T-cell (primary cell): ENCODE data around the gene EPN1. TPM values are rescaled to one million over a fixed set of nuclear protein-coding genes. Genes with fewer than 3 reads are reported as not detected.

Experiments
- ATAC-seq, 4 experiments: fragments of 200-7000 bp in 3 of 4; fragments of 150-1000 bp in 1 of 4; cut with Tn5 transposase; replicated peaks in 1 of 4; 1 replicate in 3 of 4; 2 replicates in 1 of 4; pipeline ENCODE4 v1.10.0; 2021; ENCODE audit warnings: moderate library complexity in 3 of 4, mild to moderate bottlenecking in 2 of 4, moderate number of reproducible peaks in 1 of 4
- CTCF ChIA-PET, 2 donors: fragments of 300-600 bp; sonication (Branson Sonifier 250); formaldehyde crosslinking; loops; one replicate each; lab custom pipeline; 2022; ENCODE audit warnings: antibody characterized with exemption in 2 of 2; lab: Charles Lee
- POLR2A ChIA-PET, 2 donors: fragments of 300-600 bp; sonication (Branson Sonifier 250); formaldehyde crosslinking; loops; one replicate each; lab custom pipeline; 2022; ENCODE audit warnings: antibody characterized with exemption in 2 of 2; lab: Charles Lee
- DNase-seq, 35 experiments: peaks; one replicate each; pipeline versions ENCODE4 v3.0.0 to v3.0.0-alpha.2; 2013 to 2023
- H3K27ac ChIP-seq: one replicate; pipeline ENCODE4 v1.5.1; 2013; ENCODE audit warnings: low read length
- H3K27me3 ChIP-seq, 2 experiments: replicated peaks in 1 of 2; 1 replicate in 1 of 2; 2 replicates in 1 of 2; pipeline versions ENCODE4 v1.6.1 to v1.7.0; 2013; ENCODE audit warnings: low read length in 1 of 2, mixed read lengths in 1 of 2; ENCODE audit not compliant: control insufficient read depth in 2 of 2, insufficient read depth in 2 of 2; ENCODE audit errors: extremely low read depth in 1 of 2
- H3K36me3 ChIP-seq, 2 donors: 1 replicate in 1 of 2; 2 replicates in 1 of 2; pipeline versions ENCODE4 v1.6.1 to v1.7.0; 2013; ENCODE audit warnings: low read length in 1 of 2; ENCODE audit not compliant: control insufficient read depth in 2 of 2, insufficient read depth in 1 of 2; ENCODE audit errors: extremely low read depth in 1 of 2
- H3K4me1 ChIP-seq, 2 experiments: 1 replicate in 1 of 2; 2 replicates in 1 of 2; pipeline versions ENCODE4 v1.6.1 to v1.7.0; 2013; ENCODE audit warnings: low read length in 2 of 2, mixed read lengths in 1 of 2; ENCODE audit not compliant: insufficient read depth in 2 of 2, control insufficient read depth in 1 of 2; ENCODE audit errors: extremely low read depth in 1 of 2
- H3K4me3 ChIP-seq, 2 donors: 1 replicate in 1 of 2; 2 replicates in 1 of 2; pipeline versions ENCODE4 v1.5.1 to v1.7.0; 2013; ENCODE audit warnings: mild to moderate bottlenecking in 2 of 2, low read length in 1 of 2, moderate library complexity in 1 of 2; ENCODE audit not compliant: control insufficient read depth in 1 of 2; ENCODE audit errors: extremely low read depth in 1 of 2
- H3K9me3 ChIP-seq: 2 replicates; pipeline ENCODE4 v1.7.0; 2013
- H3K27ac Mint-ChIP-seq, 2 donors: one replicate each; pipeline ENCODE4 v1.8.0; 2020 to 2021; ENCODE audit warnings: mild to moderate bottlenecking in 2 of 2, mixed read lengths in 2 of 2
- H3K27me3 Mint-ChIP-seq, 2 donors: one replicate each; pipeline ENCODE4 v1.8.0; 2021 to 2022; ENCODE audit warnings: mixed read lengths in 2 of 2
- H3K36me3 Mint-ChIP-seq: one replicate; pipeline ENCODE4 v1.8.0; 2021; ENCODE audit warnings: mixed read lengths
- H3K4me1 Mint-ChIP-seq, 3 donors: one replicate each; pipeline ENCODE4 v1.8.0; 2020 to 2022; ENCODE audit warnings: mixed read lengths in 3 of 3, mild to moderate bottlenecking in 1 of 3
- H3K4me3 Mint-ChIP-seq, 3 donors: one replicate each; pipeline ENCODE4 v1.8.0; 2020 to 2022; ENCODE audit warnings: mild to moderate bottlenecking in 3 of 3, mixed read lengths in 3 of 3, moderate library complexity in 3 of 3
- H3K9me3 Mint-ChIP-seq, 3 donors: one replicate each; pipeline ENCODE4 v1.8.0; 2020 to 2022; ENCODE audit warnings: mixed read lengths in 3 of 3
- WGBS: methylation state at CpG from one replicate; pipeline ENCODE4 v1.1.5; 2013; ENCODE audit warnings: missing lambda C conversion rate; ENCODE audit not compliant: insufficient coverage; 5-methylcytosine and 5-hydroxymethylcytosine counted together
- total RNA-seq, 35 experiments: library from RNA in 6 of 35; stranded (reverse) in 6 of 35; fragments of 120-200 nt in 1 of 35; gene quantifications; one replicate each; pipeline versions ENCODE4 v1.2.1 to v1.2.4 and lab custom pipeline; 2013 to 2026

Gene EPN1
- total RNA-seq, 5 donors from 2014 or later (not counting 1 experiment from before 2014, with no cell fraction given), result 32.6 to 75.2 (median 60.6) TPM

- Histone ChIP-seq H3K9me3 (no peaks in the 10 kb centered on the region), H3K27me3 (peaks cover 0 to 5% of the 10 kb centered on the region in 2 experiments), H3K4me3 (peak overlapping the region; percentile 66 to 86), H3K27ac (peak overlapping the region; percentile 84), H3K36me3 (peaks cover 10 to 11% of the 10 kb centered on the region in 2 donors), H3K4me1 (peaks cover 22 to 77% of the 10 kb centered on the region in 2 experiments)
- DNase-seq (no peak), ATAC-seq (no peak)
- ChIA-PET CTCF (interaction anchor here in 1 of 2 donors (0.6 kb wide), 1 partner anchor 9 kb away, joined by 4 read pairs; no protein-coding TSS in a partner anchor), POLR2A (no interaction called here)
- peaks cover 4% of the 10 kb centered on the region for H3K36me3 Mint-ChIP-seq
- peaks cover 54 to 62% (median 56%) of the 10 kb centered on the region in 3 donors for H3K4me1 Mint-ChIP-seq
- 58% methylated on average over 10 of the region's 12 CpGs for WGBS
- H3K27me3 Mint-ChIP-seq, result peaks cover 0 to 2% of the 10 kb centered on the region in 2 donors
- peak overlapping the region; percentile 83 to 90 (median 88) for H3K4me3 Mint-ChIP-seq
- peak overlapping the region; percentile 84 to 96 for H3K27ac Mint-ChIP-seq
- H3K9me3 Mint-ChIP-seq, result no peaks in the 10 kb centered on the region
Measured at GRCh38 chr19:55644191-55644833, 30.7 kb upstream of the EPN1 start.

- peaks cover 57 to 61% (median 59%) of the 10 kb centered on the region in 3 donors for H3K4me1 Mint-ChIP-seq
- H3K9me3 Mint-ChIP-seq, result no peaks in the 10 kb centered on the region
- DNase-seq (no peak), ATAC-seq (no peak)
- WGBS, result 95% methylated on average over 21 of the region's 28 CpGs
- peaks cover 4% of the 10 kb centered on the region for H3K36me3 Mint-ChIP-seq
- H3K4me3 Mint-ChIP-seq, result peak overlapping the region; percentile 83 to 90 (median 88)
- H3K27me3 ChIP-seq, result peaks cover 0 to 8% of the 10 kb centered on the region in 2 experiments
- no peak overlapping the region for H3K27ac Mint-ChIP-seq
- ChIA-PET POLR2A (no interaction called here), CTCF (interaction anchor here in 1 of 2 donors (0.6 kb wide), 1 partner anchor 8 kb away, joined by 4 read pairs; no protein-coding TSS in a partner anchor)
- H3K9me3 ChIP-seq, result no peaks in the 10 kb centered on the region
- peaks cover 22 to 74% of the 10 kb centered on the region in 2 experiments for H3K4me1 ChIP-seq
- no peak overlapping the region for H3K4me3 ChIP-seq
- peaks cover 0 to 2% of the 10 kb centered on the region in 2 donors for H3K27me3 Mint-ChIP-seq
- H3K36me3 ChIP-seq, result peaks cover 10 to 11% of the 10 kb centered on the region in 2 donors
- H3K27ac ChIP-seq, result no peak overlapping the region
Measured at GRCh38 chr19:55644842-55645511, 30.0 kb upstream of the EPN1 start.

GRCh38 chr19:55645512-55645881 lies 29.5 kb upstream of the EPN1 start:
- peak overlapping the region; percentile 51 to 64 (median 55) for H3K4me3 Mint-ChIP-seq
- peaks cover 0 to 2% of the 10 kb centered on the region in 2 donors for H3K27me3 Mint-ChIP-seq
- Histone ChIP-seq H3K27me3 (peaks cover 0 to 9% of the 10 kb centered on the region in 2 experiments), H3K9me3 (no peaks in the 10 kb centered on the region), H3K27ac (no peak overlapping the region), H3K4me3 (no peak overlapping the region), H3K4me1 (peaks cover 22 to 69% of the 10 kb centered on the region in 2 experiments), H3K36me3 (peaks cover 10 to 11% of the 10 kb centered on the region in 2 donors)
- peaks cover 56 to 61% (median 60%) of the 10 kb centered on the region in 3 donors for H3K4me1 Mint-ChIP-seq
- ChIA-PET CTCF (no interaction called here), POLR2A (no interaction called here)
- no peaks in the 10 kb centered on the region for H3K9me3 Mint-ChIP-seq
- no peak for DNase-seq
- no peak overlapping the region for H3K27ac Mint-ChIP-seq
- no peak for ATAC-seq
- no CpG with 5 or more reads among the region's 5 CpGs for WGBS
- peaks cover 4% of the 10 kb centered on the region for H3K36me3 Mint-ChIP-seq

- WGBS, result 97% methylated on average over 5 of the region's 14 CpGs
Measured at GRCh38 chr19:55646889-55647731, 27.9 kb upstream of the EPN1 start.

GRCh38 chr19:55647732-55648584 lies 27.1 kb upstream of the EPN1 start, which contains the start of gene CCDC106:
TSS of gene CCDC106 (plus strand) at chr19:55648212. CDS start at chr19:55649047, 835 bp downstream.
- POLR2A ChIA-PET, result no interaction called here
- Mint-ChIP-seq H3K4me1 (peaks cover 46 to 52% (median 50%) of the 10 kb centered on the region in 3 donors), H3K27ac (peak within 1 kb of the TSS; percentile 83 to 86), H3K9me3 (no peaks in the 10 kb centered on the region), H3K27me3 (no peaks in the 10 kb centered on the region), H3K36me3 (peaks cover 4% of the 10 kb centered on the region), H3K4me3 (peak within 1 kb of the TSS; percentile 75 to 82 (median 82))
- ATAC-seq, result peak; percentile 34 to 48 (median 41)
- Histone ChIP-seq H3K36me3 (peaks cover 10 to 11% of the 10 kb centered on the region in 2 donors), H3K27me3 (peaks cover 0 to 11% of the 10 kb centered on the region in 2 experiments), H3K4me1 (peaks cover 15 to 49% of the 10 kb centered on the region in 2 experiments), H3K9me3 (no peaks in the 10 kb centered on the region), H3K27ac (peak within 1 kb of the TSS; percentile 3), H3K4me3 (peak within 1 kb of the TSS; percentile 63 to 75)
- CTCF ChIA-PET, result interaction anchor here (0.7 to 1.5 kb wide), 4 partner anchors 9 to 62 kb away, joined by 3 to 4 read pairs (median 3); no protein-coding TSS in a partner anchor
- DNase-seq, result peak in 14 of 35 experiments; percentile 11 to 61 (median 45)
- WGBS, result 5% methylated on average over 54 of the region's 87 CpGs

More at GRCh38 chr19:55646889-55647731, 27.9 kb upstream of the EPN1 start:
- no peak for DNase-seq
- H3K9me3 Mint-ChIP-seq, result no peaks in the 10 kb centered on the region
- POLR2A ChIA-PET, result interaction anchor here in 1 of 2 donors (1.8 kb wide), 1 partner anchor 11 kb away, joined by 4 read pairs; no protein-coding TSS in a partner anchor
- Histone ChIP-seq H3K27me3 (peaks cover 0 to 11% of the 10 kb centered on the region in 2 experiments), H3K9me3 (no peaks in the 10 kb centered on the region), H3K4me3 (peak overlapping the region; percentile 63 to 75), H3K27ac (peak overlapping the region; percentile 3), H3K36me3 (peaks cover 10 to 11% of the 10 kb centered on the region in 2 donors), H3K4me1 (peaks cover 20 to 56% of the 10 kb centered on the region in 2 experiments)
- peak overlapping the region; percentile 55 to 86 for H3K27ac Mint-ChIP-seq
- H3K4me3 Mint-ChIP-seq, result peak overlapping the region; percentile 75 to 82 (median 82)
- peaks cover 4% of the 10 kb centered on the region for H3K36me3 Mint-ChIP-seq
- CTCF ChIA-PET, result interaction anchor here (0.7 to 1.5 kb wide), 4 partner anchors 8 to 61 kb away, joined by 3 to 4 read pairs (median 3); no protein-coding TSS in a partner anchor
- ATAC-seq, result no peak
- peaks cover 48 to 55% (median 54%) of the 10 kb centered on the region in 3 donors for H3K4me1 Mint-ChIP-seq
- H3K27me3 Mint-ChIP-seq, result peaks cover 0 to under 1% of the 10 kb centered on the region in 2 donors
